Activated CD4-positive, alpha-beta T cell treated with anti-CD3 and anti-CD28 coated beads, Interleukin-2, amount 50 U/mL, for 1 hour (primary cell): ENCODE data around the gene CHRNG.

Experiments used
- DNase-seq: peaks from one replicate; pipeline ENCODE4 v3.0.0-alpha.2; 2020

Gene CHRNG

GRCh38 chr2:232580648-232580981, 41.1 kb downstream of the CHRNG start:
- DNase-seq: no peak

GRCh38 chr2:232581725-232582124, 42.2 kb downstream of the CHRNG start:
- no peak for DNase-seq

GRCh38 chr2:232584238-232584637, 44.7 kb downstream of the CHRNG start:
- DNase-seq: no peak

- DNase-seq: no peak
These were observed 47.5 kb downstream of the CHRNG start for GRCh38 chr2:232586943-232587505.

GRCh38 chr2:232587512-232587911, 48.0 kb downstream of the CHRNG start:
- DNase-seq: no peak

GRCh38 chr2:232588031-232588430, 48.5 kb downstream of the CHRNG start:
- no peak for DNase-seq

GRCh38 chr2:232588680-232589585, 49.4 kb downstream of the CHRNG start:
- no peak for DNase-seq

- DNase-seq: no peak
These were observed 53.4 kb downstream of the CHRNG start for GRCh38 chr2:232592772-232593395.

GRCh38 chr2:232593982-232594381, 54.5 kb downstream of the CHRNG start:
- no peak for DNase-seq
